Measurements from ENCODE around the gene SLC30A2.

The SLC30A2 gene

DNA sequence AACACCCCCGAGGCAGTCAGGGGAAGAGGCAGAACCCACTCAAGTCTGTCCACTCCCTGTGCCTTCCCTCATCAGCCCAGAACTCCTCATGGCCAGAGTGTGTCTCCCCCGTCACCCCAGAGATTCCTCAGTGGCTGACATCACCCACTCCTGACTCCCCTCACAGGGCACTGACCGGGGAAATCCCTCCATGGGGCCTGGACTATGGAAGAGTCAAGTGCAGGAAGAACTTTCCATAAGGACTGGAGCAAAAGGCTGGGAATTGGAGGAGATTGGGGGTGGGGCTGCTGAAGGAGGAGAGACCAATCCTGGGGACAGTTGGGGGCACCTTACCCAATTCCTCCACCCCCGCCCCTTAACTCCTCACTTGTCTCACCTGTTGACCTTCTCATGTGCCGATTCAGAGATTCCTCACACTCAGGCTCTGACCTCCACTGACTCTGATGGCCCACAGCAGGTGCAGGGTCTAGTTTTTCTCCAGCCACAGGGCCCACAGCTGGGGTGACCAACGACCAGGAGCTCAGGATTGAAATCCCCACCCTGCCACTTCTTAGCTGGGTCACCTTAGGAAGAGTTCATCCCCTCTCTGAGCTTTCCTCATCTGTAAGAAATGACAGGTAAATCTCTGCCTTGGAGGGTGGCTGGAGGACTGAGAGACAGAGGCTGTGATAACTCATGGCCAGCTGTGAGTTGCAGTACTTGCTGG is 24.8 kb downstream of the SLC30A2 start:
- POLR2A ChIA-PET, result interaction anchor here (0.8 kb wide), 1 partner anchor 88 kb away, joined by 3 read pairs; no protein-coding TSS in a partner anchor
- DNase-seq (ENCODE audit: extremely low spot score), result no peak
- no peak for TF ChIP-seq NFRKB (IDR thresholded peaks at IDR 0.05)
- no peak for TF ChIP-seq TARDBP (IDR thresholded peaks at IDR 0.05)
- no peak for TF ChIP-seq HDGF (IDR thresholded peaks at IDR 0.05; ENCODE audit: borderline replicate concordance)
- TF ChIP-seq FOXM1 (IDR thresholded peaks at IDR 0.05; ENCODE audit: borderline replicate concordance), result no peak
- no peak for TF ChIP-seq ELF4 (IDR thresholded peaks at IDR 0.05)
- TF ChIP-seq, protein P1, sequence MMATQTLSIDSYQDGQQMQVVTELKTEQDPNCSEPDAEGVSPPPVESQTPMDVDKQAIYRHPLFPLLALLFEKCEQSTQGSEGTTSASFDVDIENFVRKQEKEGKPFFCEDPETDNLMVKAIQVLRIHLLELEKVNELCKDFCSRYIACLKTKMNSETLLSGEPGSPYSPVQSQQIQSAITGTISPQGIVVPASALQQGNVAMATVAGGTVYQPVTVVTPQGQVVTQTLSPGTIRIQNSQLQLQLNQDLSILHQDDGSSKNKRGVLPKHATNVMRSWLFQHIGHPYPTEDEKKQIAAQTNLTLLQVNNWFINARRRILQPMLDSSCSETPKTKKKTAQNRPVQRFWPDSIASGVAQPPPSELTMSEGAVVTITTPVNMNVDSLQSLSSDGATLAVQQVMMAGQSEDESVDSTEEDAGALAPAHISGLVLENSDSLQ (IDR thresholded peaks at IDR 0.05), result no peak
- no peak for TF ChIP-seq SP1 (IDR thresholded peaks at IDR 0.05)
- no peak for TF ChIP-seq BHLHE40 (IDR thresholded peaks at IDR 0.05; ENCODE audit: borderline replicate concordance)
- no peak for TF ChIP-seq FOXA1 (IDR thresholded peaks at IDR 0.05)
- TF ChIP-seq SUZ12 (IDR thresholded peaks at IDR 0.05), result no peak
- TF ChIP-seq ARNT (IDR thresholded peaks at IDR 0.05), result no peak
- TF ChIP-seq FOXK2 (IDR thresholded peaks at IDR 0.05), result no peak
- no peak for TF ChIP-seq L3MBTL2 (conservative IDR thresholded peaks at IDR 0.05)
- no peak for TF ChIP-seq CTBP1 (IDR thresholded peaks at IDR 0.05; ENCODE audit: borderline replicate concordance)
- no peak for TF ChIP-seq ZNF384 (IDR thresholded peaks at IDR 0.05)
- TF ChIP-seq LEF1 (IDR thresholded peaks at IDR 0.05; ENCODE audit: borderline replicate concordance), result no peak
- CTCF ChIA-PET, result interaction anchor here (0.7 kb wide), 1 partner anchor 15 kb away, joined by 4 read pairs; no protein-coding TSS in a partner anchor

GRCh38 chr1:26020330-26020768 is 25.6 kb downstream of the SLC30A2 start:
- no peak for TF ChIP-seq LEF1 (IDR thresholded peaks at IDR 0.05; ENCODE audit: borderline replicate concordance)
- no peak for TF ChIP-seq TARDBP (IDR thresholded peaks at IDR 0.05)
- TF ChIP-seq ARNT (IDR thresholded peaks at IDR 0.05), result no peak
- no peak for TF ChIP-seq HDGF (IDR thresholded peaks at IDR 0.05; ENCODE audit: borderline replicate concordance)
- DNase-seq (ENCODE audit: extremely low spot score), result no peak
- ChIA-PET POLR2A (interaction anchor here (1.2 to 1.5 kb wide), 2 partner anchors 15 to 124 kb away, joined by 3 read pairs; no protein-coding TSS in a partner anchor), CTCF (interaction anchor here (1.0 kb wide), 1 partner anchor 16 kb away, joined by 4 read pairs; no protein-coding TSS in a partner anchor)

DNA sequence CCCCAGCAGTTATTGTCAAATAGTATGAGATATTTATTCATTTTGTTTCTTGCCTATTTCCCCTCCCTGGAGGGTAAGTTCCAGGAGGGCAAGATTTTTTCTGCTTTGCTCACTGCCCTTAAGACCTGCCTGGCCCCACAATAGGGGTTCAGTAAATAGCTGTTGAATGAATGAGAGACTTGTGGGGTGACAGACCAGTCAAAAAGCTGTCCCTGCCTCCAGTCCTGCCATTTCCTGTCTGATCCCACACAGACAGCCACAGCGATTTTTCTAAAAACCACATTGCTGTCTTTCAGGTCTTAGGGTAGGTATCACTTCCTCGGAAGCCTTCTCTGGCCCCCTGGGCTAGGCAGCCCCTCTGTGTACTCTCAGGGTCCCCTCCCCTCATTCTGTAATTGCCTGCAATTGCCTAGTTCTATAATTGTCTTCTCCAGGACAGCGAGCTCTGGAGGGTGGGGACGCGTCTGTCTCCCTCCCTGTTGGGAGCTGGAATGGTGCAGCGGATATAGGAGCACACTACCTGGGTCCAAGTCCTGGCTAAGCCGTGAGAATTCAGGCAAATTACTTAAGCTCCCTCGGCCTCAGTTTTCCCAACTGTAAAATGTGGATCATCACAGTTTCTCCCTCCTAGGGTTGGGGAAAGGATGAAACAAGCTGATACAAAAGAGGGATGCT is 26.1 kb downstream of the SLC30A2 start:
- CTCF ChIA-PET, result interaction anchor here (0.7 to 1.0 kb wide), 2 partner anchors 16 to 486 kb away, joined by 3 to 4 read pairs; no protein-coding TSS in a partner anchor
- TF ChIP-seq FOXM1 (IDR thresholded peaks at IDR 0.05; ENCODE audit: borderline replicate concordance) (no peak), LEF1 (IDR thresholded peaks at IDR 0.05; ENCODE audit: borderline replicate concordance) (no peak), FOXK2 (IDR thresholded peaks at IDR 0.05) (no peak)
- TF ChIP-seq, protein P1 (IDR thresholded peaks at IDR 0.05), result no peak
- no peak for DNase-seq (ENCODE audit: extremely low spot score)
- POLR2A ChIA-PET, result interaction anchor here (1.2 to 1.5 kb wide), 2 partner anchors 15 to 124 kb away, joined by 3 read pairs; no protein-coding TSS in a partner anchor

- DNase-seq (ENCODE audit: extremely low spot score), result no peak
- ChIA-PET CTCF (interaction anchor here (0.6 to 1.2 kb wide), 4 partner anchors 8 to 147 kb away, joined by 3 read pairs; no protein-coding TSS in a partner anchor), POLR2A (interaction anchor here (0.9 to 1.3 kb wide), 2 partner anchors 12 to 17 kb away, joined by 3 to 4 read pairs; no protein-coding TSS in a partner anchor)
- TF ChIP-seq ZNF384 (IDR thresholded peaks at IDR 0.05), result no peak
- TF ChIP-seq FOXK2 (IDR thresholded peaks at IDR 0.05), result no peak
- TF ChIP-seq ARNT (IDR thresholded peaks at IDR 0.05), result no peak
- TF ChIP-seq TARDBP (IDR thresholded peaks at IDR 0.05), result no peak
- TF ChIP-seq LEF1 (IDR thresholded peaks at IDR 0.05; ENCODE audit: borderline replicate concordance), result no peak
- TF ChIP-seq SUZ12 (IDR thresholded peaks at IDR 0.05), result no peak
- no peak for TF ChIP-seq FOXM1 (IDR thresholded peaks at IDR 0.05; ENCODE audit: borderline replicate concordance)
- TF ChIP-seq BHLHE40 (IDR thresholded peaks at IDR 0.05; ENCODE audit: borderline replicate concordance), result no peak
- TF ChIP-seq FOXA1 (IDR thresholded peaks at IDR 0.05), result no peak
- TF ChIP-seq SP1 (IDR thresholded peaks at IDR 0.05), result no peak
- TF ChIP-seq CTBP1 (IDR thresholded peaks at IDR 0.05; ENCODE audit: borderline replicate concordance), result no peak
- TF ChIP-seq NFRKB (IDR thresholded peaks at IDR 0.05), result no peak
- TF ChIP-seq ELF4 (IDR thresholded peaks at IDR 0.05), result no peak
- TF ChIP-seq, protein P1 (IDR thresholded peaks at IDR 0.05), result no peak
- no peak for TF ChIP-seq L3MBTL2 (conservative IDR thresholded peaks at IDR 0.05)
- TF ChIP-seq HDGF (IDR thresholded peaks at IDR 0.05; ENCODE audit: borderline replicate concordance), result no peak
These were observed 28.3 kb downstream of the SLC30A2 start for GRCh38 chr1:26017606-26018005.

DNA sequence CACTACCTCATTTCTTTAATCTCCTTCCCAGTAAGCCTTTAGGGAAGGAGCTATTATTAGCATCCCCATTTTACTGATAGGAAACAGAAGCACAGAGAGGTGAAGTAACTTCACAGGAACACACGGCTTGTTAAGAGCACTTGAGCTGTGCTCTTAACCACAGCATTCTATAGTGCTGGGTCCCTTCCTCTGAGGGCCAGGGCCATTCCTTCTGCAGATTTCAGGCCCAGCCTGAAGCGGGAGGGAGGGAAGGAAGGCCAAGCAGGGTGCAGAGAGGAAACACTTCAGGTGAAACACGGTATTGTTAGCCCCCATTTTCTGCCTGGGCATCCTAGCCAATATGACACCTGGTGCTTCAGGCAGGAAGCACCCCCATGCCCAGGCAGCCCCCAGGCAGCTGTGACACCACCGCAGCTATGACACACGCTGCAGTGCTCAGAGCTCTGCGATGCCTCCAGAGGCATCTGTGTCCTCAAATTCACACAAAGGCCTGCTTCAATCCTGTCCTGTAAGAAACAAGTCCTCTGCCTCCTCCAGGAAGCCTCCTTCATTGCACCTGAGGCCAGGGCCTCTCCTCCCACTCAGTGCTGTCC is 28.9 kb downstream of the SLC30A2 start:
- TF ChIP-seq TARDBP (IDR thresholded peaks at IDR 0.05) (no peak), ZNF384 (IDR thresholded peaks at IDR 0.05) (no peak), SUZ12 (IDR thresholded peaks at IDR 0.05) (no peak), SP1 (IDR thresholded peaks at IDR 0.05) (no peak), NFRKB (IDR thresholded peaks at IDR 0.05) (no peak), LEF1 (IDR thresholded peaks at IDR 0.05; ENCODE audit: borderline replicate concordance) (no peak), FOXA1 (IDR thresholded peaks at IDR 0.05) (no peak), FOXK2 (IDR thresholded peaks at IDR 0.05) (no peak), HDGF (IDR thresholded peaks at IDR 0.05; ENCODE audit: borderline replicate concordance) (no peak), BHLHE40 (IDR thresholded peaks at IDR 0.05; ENCODE audit: borderline replicate concordance) (no peak), L3MBTL2 (conservative IDR thresholded peaks at IDR 0.05) (no peak), ARNT (IDR thresholded peaks at IDR 0.05) (no peak), ELF4 (IDR thresholded peaks at IDR 0.05) (no peak), CTBP1 (IDR thresholded peaks at IDR 0.05; ENCODE audit: borderline replicate concordance) (no peak), FOXM1 (IDR thresholded peaks at IDR 0.05; ENCODE audit: borderline replicate concordance) (no peak)
- TF ChIP-seq, protein P1 (IDR thresholded peaks at IDR 0.05), result no peak
- no peak for DNase-seq (ENCODE audit: extremely low spot score)
- ChIA-PET POLR2A (interaction anchor here (1.3 kb wide), 1 partner anchor 18 kb away, joined by 4 read pairs; no protein-coding TSS in a partner anchor), CTCF (interaction anchor here (1.2 kb wide), 1 partner anchor 148 kb away, joined by 3 read pairs; no protein-coding TSS in a partner anchor)

Measured in HEK293T (cell line).